ENCODE data around the gene ATL1. TPM values are rescaled to one million over a fixed set of nuclear protein-coding genes. Genes with fewer than 3 reads are reported as not detected.

The ATL1 gene
- total and polyA plus RNA-seq, 2 experiments from 2014 or later, result 3.5 to 7.0 TPM

- no peak for TF ChIP-seq JUNB (IDR thresholded peaks at IDR 0.05; ENCODE audit: unreplicated experiment)
- no peak for TF ChIP-seq REST (IDR thresholded peaks at IDR 0.05; ENCODE audit: unreplicated experiment)
- no peak for TF ChIP-seq EZH2 (IDR thresholded peaks at IDR 0.05; ENCODE audit: low read depth, unreplicated experiment)
- TF ChIP-seq ETS1 (IDR thresholded peaks at IDR 0.05), result no peak
- ATAC-seq (peak; percentile 77), DNase-seq (ENCODE audit: low spot score) (peak; percentile 13)
- H3K9me2 ChIP-seq (ENCODE audit: insufficient read depth), result no peaks in the 10 kb centered on the region
- H3K27ac Mint-ChIP-seq, result no peak overlapping the region; the same call in 1 of the 2 replicates
- no peaks in the 10 kb centered on the region for H3F3A ChIP-seq (replicated peaks; ENCODE audit: low read depth)
- H3K36me3 Mint-ChIP-seq (ENCODE audit: low read depth), result no peaks in the 10 kb centered on the region
- H3K36me3 ChIP-seq (ENCODE audit: insufficient read depth), result no peaks in the 10 kb centered on the region
- no peak overlapping the region; the same call in 1 of the 2 replicates for H3K4me2 ChIP-seq
- peaks cover 13% of the 10 kb centered on the region for H3K4me1 ChIP-seq (ENCODE audit: insufficient read depth)
- no peak overlapping the region for H3K4me3 ChIP-seq
- no peak overlapping the region for H3K4me3 Mint-ChIP-seq
- H3K9me3 Mint-ChIP-seq, result no peaks in the 10 kb centered on the region
- H3K4me1 Mint-ChIP-seq, result peaks cover 11% of the 10 kb centered on the region
- no peaks in the 10 kb centered on the region for H4K20me1 ChIP-seq (replicated peaks; ENCODE audit: insufficient read depth)
- H2AFZ ChIP-seq, result peak overlapping the region; percentile 86; the same call in 1 of the 2 replicates
- no peaks in the 10 kb centered on the region for H3K79me2 ChIP-seq (replicated peaks; ENCODE audit: insufficient read depth)
- H3K27me3 ChIP-seq (ENCODE audit: insufficient read depth), result no peaks in the 10 kb centered on the region
- peaks cover 2% of the 10 kb centered on the region for H3K27me3 Mint-ChIP-seq (ENCODE audit: insufficient read depth, low read depth, poor library complexity)
- peak overlapping the region; percentile 86 for H3K27ac ChIP-seq (ENCODE audit: low read depth)
Observed at GRCh38 chr14:50594577-50595316, 34.8 kb downstream of the ATL1 start.

GRCh38 chr14:50598765-50599164 lies 38.8 kb downstream of the ATL1 start:
- Mint-ChIP-seq H3K27me3 (ENCODE audit: insufficient read depth, low read depth, poor library complexity) (peaks cover 2% of the 10 kb centered on the region), H3K36me3 (ENCODE audit: low read depth) (no peaks in the 10 kb centered on the region), H3K4me1 (peaks cover 19% of the 10 kb centered on the region), H3K4me3 (no peak overlapping the region), H3K9me3 (no peaks in the 10 kb centered on the region), H3K27ac (no peak overlapping the region)
- H3K4me2 ChIP-seq, result no peak overlapping the region
- H3K79me2 ChIP-seq (replicated peaks; ENCODE audit: insufficient read depth), result no peaks in the 10 kb centered on the region
- H3K27me3 ChIP-seq (ENCODE audit: insufficient read depth), result no peaks in the 10 kb centered on the region
- no peaks in the 10 kb centered on the region for H3K36me3 ChIP-seq (ENCODE audit: insufficient read depth)
- ATAC-seq (no peak), DNase-seq (ENCODE audit: low spot score) (no peak)
- no peaks in the 10 kb centered on the region for H3K9me2 ChIP-seq (ENCODE audit: insufficient read depth)
- no peaks in the 10 kb centered on the region for H4K20me1 ChIP-seq (replicated peaks; ENCODE audit: insufficient read depth)
- no peak overlapping the region for H3K27ac ChIP-seq (ENCODE audit: low read depth)
- H3K4me3 ChIP-seq, result no peak overlapping the region
- no peak overlapping the region for H2AFZ ChIP-seq
- H3K4me1 ChIP-seq (ENCODE audit: insufficient read depth), result peaks cover 18% of the 10 kb centered on the region
- H3F3A ChIP-seq (replicated peaks; ENCODE audit: low read depth), result no peaks in the 10 kb centered on the region
- TF ChIP-seq CREB1 (CRISPR knock-in tag; IDR thresholded peaks at IDR 0.05; ENCODE audit: low read depth), result no peak
- no peak for TF ChIP-seq ZNF462 (CRISPR knock-in tag; IDR thresholded peaks at IDR 0.05)
- TF ChIP-seq CTCF (conservative IDR thresholded peaks at IDR 0.05; ENCODE audit: low read depth in 2 of 2), result no peak

Measured in GM23338 (cell line).